Stimulated activated CD8-positive, alpha-beta memory T cell treated with anti-CD3 and anti-CD28 coated beads, Interleukin-2, amount 100 ng/mL, for 48 hours (primary cell): ENCODE measurements around the gene NCSTN.
A peak's percentile ranks its signal among the peaks of the same experiment; 100 is the strongest.

Experiments
- DNase-seq, 2 donors: peaks; one replicate each; pipeline ENCODE4 v3.0.0-alpha.2; 2020; ENCODE audit warnings: low read depth in 2 of 2

Gene NCSTN

DNA sequence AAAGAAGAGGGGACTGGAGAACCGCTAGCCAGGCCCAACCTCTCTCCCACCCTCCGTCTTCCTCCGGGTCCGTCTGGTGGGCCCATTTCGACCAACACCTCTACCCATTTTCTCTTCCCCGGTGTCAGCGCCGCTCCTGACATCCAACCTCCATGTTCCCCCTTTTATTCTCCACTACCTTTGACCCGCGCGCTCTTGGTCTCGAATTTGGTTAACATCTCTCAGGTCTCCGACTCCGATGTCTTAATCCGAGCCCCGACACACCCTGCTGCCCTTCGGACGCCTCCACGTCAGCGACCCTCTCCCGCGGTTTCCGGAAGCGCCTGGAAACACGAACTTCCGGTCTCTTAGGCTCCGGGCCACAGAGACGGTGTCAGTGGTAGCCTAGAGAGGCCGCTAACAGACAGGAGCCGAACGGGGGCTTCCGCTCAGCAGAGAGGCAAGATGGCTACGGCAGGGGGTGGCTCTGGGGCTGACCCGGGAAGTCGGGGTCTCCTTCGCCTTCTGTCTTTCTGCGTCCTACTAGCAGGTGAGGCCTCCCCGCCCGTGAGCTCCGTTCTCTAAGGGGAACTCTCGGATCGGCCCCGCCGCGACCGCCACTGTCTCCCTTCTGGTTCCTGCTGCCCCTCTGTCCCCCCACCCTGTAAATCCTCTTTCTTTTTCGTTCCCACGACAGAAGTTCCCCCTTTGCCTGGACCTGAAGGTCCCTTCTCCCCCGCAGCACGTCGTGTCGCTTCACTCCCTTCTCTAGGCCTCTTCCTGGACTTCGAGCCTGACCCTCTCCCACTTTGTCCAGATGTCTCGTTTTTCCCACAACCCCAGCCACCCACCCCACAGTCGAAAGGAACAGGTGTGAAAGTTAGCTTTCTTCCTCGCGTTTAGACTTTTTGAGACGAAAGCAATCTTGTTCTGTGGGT lies at the start of gene NCSTN, which contains the start of gene COPA:
NCSTN (plus strand) TSS at position 431 of the 917 bp plus-strand sequence; CDS start at position 445, 14 bp downstream.
COPA (minus strand) TSS at position 298 of the 917 bp plus-strand sequence; CDS start at position 218, 80 bp downstream.
- DNase-seq: peak; percentile 76 to 85

DNA sequence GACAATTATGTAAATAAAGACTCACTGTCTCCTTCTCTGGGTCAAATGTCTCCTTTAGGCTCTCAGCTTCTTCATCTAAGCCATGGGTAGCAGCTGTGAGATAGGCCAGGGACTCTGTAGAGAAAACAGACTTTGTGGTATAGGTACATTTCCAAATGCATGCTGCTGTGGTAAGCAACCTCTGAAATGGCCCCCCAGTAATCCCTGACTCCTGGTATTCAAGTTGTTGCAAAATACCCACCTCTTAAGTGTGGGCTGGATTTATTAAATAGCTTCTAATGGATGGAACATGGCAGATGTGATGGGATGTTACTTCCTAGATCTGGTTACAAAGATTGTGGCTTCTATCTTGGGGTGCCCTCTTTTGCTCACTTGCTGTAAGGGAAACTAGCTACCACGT lies 47.1 kb upstream of the NCSTN start:
- DNase-seq: no peak

DNA sequence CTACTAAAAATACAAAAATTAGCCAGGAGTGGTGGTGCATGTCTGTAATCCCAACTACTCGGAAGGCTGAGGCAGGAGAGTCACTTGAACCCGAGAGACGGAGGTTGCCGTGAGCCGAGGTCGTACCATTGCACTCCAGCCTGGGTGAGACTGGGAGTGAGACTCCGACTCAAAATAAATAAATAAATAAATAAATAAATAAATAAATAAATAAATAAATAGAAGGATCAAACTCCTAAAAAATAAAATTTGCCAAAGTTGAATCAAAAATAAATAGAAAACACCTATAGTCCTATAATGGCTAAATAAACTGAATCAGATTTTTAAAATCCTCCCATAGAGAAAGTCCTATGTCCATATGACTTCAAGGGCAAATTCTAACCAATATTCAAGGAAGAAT lies 43.0 kb upstream of the NCSTN start:
- no peak for DNase-seq

DNA sequence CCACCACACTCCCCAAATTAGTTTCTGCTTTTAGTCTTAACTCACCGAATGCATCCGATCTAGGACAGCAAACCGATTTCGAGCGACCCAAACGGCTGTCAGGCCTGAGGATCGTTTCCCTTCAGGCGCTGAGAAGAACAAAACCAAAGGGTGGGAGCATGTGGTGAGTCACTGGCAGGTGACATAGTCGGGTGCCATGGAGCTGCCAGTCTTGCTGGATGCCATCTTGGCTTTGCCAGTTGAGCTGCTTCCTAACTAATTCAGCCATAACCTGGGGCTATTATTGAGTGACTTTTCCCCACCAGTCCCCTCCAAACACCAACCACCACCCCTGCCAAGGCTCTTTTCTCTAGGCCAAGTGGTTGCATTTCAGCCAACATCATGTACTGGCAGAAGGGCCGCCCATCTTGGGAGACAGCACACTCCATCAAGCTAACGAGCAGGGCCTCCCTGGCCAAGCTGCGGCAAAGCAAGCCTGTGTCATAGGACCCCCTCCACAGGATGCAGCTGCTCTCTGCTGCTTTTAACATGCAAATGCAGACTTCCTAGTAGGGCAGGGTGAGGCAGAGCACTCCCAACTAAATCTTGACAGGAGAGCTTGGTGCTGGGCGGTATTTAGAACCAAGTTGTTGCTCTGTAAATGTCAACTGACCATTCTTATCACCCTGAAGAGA lies 35.9 kb upstream of the NCSTN start:
- DNase-seq: no peak

DNA sequence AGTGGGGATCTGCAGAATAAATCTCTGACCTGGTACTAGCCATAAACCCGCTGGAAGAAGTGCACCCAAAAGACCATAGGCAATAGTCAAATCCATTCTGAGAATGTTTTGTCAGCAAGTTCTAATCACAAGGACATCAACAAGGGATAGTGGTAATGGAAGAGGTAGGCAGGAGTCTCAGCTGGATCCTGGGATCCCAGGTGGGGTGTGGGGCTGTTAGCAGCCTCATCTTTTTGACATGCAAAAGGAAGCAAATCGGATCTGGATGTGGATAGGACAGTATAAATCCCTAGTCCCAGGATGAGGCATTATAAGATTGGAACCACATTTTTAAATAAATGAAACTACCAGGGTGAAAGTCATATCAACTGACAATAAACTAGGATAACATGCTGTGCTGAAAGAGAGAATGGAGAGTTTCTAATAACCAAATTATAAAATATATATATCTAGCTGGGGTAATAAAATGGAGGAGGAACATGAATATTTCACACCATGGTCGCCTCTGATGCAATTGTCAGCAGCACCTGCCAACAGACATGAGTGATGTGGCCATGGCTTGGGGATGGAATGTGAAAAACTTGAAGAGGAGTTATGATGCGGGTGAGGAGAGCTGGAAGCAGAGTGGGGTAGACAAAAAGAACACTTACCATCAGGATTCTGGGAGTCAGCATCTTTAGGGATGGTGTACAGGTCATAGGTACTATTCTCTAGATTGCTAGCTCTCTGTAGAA lies 34.6 kb upstream of the NCSTN start:
- DNase-seq: no peak

DNA sequence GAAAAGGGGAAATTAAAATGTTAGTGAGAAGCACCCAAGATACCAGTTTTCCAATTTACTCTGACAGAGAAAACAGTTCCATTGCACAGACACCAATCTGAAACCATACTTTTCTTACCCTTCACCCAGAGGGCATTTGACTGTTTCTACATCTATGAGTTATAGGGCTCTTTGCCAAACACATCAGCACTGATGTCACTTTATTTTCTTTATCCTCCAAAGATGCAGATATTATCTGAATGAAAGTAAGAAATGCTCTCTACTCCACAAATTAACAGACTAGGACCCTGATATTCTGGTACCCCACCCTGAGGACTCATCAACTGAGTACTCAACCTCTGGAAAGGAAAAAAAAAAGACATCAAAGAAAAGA lies 34.0 kb upstream of the NCSTN start:
- no peak for DNase-seq

DNA sequence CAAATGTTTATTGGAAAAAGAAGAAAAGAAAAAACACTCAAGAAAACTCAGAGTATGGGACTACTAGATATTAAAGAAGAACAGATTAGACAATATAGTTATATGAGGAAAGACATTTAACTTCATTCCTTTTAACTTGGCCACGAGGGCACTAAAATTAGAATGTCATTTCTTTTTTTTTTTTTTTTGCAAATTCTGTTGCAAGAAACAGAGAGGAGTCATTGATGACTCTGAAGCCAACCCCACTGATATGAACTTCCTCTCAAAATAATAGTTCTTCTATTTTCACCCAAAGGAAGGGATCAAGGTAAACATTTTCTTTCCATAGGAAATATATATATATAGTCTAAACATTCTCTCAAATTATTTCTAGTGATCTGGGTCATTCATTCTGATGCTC lies 33.6 kb upstream of the NCSTN start:
- DNase-seq: no peak

DNA sequence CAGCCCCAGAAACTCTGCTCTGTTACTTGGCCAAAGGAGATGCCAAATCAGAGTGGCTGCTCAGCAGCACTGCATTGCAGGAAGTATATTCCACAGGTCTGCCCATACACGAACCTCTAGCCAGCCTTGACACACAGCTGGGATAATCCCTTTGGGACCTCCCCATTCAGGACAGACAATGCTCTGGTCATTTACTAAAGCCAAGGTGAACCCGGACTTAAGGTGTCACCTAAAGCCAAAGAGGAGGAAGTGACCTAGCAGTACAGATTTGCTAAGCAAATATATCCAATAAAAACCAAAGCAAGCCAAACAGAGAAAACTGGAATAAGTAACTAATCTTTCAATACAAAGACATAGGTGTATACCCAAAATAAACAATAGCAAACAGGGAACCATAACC lies 27.8 kb upstream of the NCSTN start:
- DNase-seq: no peak

DNA sequence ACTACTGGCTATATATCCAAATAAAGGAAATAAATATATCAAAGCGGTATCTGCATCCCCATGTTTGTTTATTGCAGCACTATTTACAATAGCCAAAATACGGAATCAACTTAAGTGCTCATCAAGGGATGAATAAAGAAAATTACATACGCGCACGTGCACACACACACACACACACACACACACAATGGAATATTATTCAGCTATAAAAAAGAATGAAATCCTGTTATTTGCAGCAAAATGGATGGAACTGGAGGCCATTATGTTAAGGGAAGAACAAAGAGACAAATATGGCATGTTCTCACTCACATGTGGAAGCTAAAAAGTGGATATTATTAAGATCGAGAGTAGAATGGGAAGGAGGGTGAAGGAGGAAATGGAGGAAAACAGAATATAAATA lies 20.4 kb upstream of the NCSTN start:
- DNase-seq: no peak

DNA sequence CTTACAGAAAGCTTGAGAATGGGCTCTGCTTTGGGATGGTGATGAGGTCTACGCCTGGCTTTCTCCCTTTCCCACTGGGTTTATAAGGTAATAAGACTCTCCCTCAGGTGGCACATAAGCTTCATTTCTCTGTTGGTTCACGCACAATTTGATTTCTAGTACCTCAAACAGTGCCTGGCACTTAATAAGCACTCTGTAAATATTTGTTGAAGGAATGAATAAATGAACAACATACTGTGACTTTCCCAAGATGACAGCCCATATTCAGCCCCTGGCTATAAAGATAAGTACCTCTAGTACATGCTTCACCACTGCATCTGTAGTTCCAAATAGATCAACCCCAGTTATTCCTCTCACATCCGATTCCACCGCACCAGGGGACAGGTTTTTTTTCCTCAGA lies 17.9 kb upstream of the NCSTN start:
- DNase-seq: no peak

DNA sequence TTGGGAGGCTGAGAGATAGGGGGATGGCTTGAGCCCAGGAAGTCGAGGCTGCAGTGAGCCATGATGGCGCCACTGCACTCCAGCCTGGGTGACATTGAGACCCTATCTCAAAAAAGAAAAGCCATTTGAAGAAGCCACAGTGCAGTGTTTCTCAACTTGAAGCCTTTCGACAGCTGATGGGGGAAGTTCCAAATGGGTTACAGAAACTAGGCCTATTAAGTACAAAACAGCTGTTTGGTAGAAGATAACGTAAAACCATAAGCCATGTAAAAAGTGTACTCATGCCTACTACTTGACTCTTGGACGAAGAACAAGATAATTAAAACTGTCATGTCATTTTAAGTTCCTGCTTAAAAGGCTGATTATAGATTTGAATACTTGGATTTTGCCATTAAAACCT lies 16.8 kb upstream of the NCSTN start:
- DNase-seq: no peak

DNA sequence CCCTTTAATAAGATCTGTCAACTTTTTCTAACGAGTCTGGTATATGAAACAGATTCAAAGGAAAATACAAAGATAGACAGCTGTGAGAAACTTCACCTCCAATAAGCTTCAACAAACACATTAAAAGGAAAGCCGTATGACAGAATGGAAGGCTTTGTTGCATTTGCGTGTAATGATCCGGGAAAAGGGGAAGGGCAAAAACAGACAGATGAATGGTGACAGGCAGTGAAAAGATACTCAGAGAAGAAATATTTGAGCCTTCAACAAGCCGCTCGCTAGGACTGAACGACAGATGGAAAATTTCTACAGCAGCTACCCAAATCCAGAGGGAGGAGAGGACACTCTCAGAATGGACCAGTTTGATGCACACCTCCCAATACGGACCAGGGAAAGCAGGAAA lies 15.0 kb upstream of the NCSTN start:
- DNase-seq: no peak

DNA sequence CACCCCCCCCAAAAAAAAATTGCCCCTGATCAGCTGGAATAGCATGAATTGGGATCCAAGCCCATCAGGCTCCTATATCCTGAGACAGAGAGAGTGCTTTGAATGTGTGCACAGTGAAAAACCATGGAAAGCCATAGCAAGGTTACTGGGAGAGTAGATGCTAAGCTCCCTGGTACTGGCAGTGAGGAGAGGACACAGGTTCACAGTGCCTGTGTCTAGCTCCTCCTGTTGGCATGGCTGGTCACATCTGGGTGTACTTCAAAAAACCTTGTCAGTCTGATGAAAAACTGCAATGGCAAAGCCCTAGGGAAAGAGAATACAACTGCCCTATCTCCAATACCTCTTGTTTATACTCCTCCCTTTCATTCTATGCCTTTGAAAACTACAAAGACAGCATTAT lies 13.1 kb upstream of the NCSTN start:
- DNase-seq: no peak

DNA sequence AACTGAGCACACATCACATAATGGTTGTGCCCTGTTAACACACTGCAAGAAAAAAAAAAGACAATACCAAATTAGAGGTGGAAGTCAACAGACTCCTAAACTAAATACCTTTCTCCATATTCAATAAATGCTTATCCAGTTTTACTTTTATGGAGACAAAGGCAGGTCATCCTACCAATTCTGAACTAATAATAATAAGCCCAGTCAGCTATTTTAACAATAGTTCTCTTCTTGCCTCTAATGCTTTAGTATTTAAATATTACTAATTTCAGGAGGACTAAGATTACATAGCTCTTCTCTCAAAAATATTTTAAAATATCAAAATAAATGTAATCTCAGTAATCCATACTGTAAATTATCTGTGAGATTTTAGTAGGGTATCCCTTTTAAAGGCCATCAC lies 10.7 kb upstream of the NCSTN start:
- no peak for DNase-seq

DNA sequence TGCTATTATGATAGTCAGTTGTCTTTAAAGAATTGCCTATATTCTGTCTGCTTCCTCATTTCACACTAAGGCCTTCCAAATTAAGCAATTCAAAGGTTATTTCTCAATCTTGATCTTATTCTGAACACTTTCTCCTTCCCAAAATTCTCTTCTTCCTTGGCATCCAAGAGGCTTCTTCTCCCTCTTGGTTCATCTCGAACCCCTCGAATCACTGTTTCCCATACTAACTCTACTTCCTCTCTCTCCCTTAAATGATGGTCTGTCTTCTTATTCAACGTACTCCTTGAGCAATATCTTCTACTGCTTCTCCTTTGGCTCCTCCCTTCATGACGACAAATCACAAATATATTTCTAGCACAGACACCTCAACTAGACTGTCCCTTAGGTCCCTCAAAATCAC lies 4.6 kb upstream of the NCSTN start:
- DNase-seq: no peak

DNA sequence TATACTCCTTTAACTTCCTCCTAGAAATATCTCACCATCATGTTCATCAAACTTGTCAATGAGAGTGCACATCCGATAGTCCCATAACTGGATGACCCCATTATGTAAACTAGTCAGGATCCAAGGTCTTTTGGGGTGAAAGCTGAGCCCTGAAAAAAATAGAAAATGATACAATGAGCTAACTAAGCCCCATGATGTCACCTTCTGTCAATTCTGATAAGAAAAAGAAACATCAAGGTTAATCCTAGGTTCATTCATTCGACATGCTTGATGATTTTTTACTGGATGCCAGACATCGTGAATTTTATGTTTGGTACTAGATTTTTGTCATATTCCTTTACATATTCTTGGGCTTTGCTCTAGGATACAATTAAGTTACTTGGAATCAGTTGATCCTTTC lies 3.0 kb upstream of the NCSTN start:
- no peak for DNase-seq

DNA sequence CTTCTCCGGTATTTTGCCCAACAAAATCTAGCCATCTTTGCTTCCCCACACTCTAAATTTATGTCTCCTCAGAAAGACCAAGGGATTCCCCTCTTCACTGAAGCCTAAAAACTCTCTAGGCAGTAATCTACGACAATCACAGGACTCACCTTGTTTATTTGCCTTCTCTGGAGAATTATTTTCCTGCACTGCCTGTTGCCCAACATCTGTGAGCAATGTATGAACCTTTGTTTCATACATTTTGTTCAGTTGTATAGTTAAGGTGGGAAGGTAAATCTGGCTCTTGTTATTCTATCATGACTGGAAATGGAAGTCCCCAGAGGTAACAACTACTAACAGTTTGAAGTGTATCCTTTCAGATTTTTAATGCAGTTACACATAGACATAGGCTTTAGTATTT lies 2.3 kb upstream of the NCSTN start:
- DNase-seq: no peak

DNA sequence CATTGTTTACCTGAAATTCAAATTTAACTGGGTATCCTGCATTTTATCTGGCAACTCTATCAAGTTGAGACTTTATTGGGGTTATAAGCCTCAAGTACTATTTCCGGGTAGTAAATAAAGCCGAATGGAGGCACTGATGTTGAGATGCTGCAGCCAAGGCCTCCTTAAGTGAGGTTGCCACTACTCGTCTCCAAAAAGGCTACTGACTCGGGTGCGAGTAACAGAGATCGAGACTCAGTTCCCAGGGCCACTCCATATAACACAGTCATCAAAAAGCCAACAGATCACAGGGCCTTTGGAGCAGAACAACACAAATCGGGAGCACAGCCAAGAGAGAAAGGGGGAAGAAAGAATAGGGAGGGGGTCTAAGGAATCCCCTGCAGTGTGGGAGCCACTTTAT lies 657 bp upstream of the NCSTN start:
- DNase-seq: no peak

DNA sequence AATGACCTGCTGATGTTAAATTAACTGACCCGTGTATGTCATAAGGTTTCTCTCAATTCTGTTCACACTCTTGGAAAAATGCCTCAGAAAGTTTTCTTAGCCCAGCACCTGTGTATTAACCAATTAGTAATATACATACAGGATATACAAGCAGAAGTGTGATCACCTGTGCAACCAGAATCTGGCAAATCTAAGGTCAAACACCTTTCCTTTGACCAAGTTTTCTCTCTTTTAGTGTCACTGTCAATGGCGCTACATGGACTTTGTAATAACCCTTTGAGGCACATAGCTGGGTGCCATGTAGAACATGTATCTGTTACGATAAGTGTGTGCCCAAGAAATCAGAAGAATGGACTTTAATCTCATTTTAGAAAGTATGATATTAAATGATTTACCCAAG lies 1.1 kb downstream of the NCSTN start:
- DNase-seq: no peak

DNA sequence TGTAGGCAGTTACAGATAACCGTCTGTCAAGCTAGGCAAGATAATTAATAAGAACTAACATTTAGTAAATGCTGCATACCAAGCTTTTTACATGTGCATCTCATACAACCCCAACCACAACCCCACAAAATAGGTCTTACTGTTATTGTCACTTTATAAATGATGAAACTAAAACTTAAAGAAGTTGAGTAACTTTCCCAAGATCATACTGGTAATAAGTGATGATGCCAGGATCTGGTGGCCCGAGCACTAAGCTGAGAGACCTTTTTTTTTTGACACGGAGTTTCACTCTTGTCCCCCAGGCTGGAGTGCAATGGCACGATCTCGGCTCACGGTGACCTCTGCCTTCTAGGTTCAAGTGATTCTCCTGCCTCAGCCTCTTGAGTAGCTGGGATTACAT lies 1.8 kb downstream of the NCSTN start:
- DNase-seq: no peak

DNA sequence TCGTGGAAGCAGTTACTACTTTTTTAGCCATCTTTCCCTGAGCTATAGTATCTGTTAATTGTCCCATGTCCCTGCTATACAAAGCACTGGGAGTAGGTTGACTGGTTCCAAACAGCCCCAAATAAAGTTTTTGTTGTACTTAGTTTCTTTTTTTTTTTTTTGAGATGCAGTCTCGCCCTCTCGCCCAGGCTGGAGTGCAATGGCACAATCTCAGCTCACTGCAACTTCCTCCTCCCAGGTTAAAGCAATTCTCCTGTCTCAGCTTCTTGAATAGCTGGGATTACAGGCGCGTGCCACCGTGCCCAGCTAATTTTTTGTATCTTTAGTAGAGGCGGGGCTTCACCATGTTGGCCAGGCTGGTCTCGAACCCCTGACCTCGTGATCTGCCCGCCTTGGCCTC lies 3.3 kb downstream of the NCSTN start:
- no peak for DNase-seq

DNA sequence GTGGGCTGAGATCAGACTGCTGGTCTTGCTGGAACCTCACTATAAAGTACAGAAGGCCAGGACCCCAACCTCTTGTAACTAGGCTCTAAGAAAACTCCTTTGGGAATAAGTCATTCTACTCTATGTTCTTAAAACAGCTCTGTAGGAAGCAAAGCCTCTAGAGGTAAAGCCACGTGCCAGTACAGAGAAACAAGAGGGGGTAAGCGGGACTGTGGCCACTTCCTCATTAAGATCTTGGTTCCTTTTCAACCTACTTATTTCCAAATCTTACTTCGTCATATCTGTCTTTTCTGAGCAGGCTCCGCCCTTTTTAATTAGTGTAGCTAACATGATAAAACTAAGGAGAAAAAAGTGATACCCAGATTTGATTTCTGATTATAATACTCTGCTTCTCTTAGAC lies 3.8 kb downstream of the NCSTN start:
- DNase-seq: no peak

DNA sequence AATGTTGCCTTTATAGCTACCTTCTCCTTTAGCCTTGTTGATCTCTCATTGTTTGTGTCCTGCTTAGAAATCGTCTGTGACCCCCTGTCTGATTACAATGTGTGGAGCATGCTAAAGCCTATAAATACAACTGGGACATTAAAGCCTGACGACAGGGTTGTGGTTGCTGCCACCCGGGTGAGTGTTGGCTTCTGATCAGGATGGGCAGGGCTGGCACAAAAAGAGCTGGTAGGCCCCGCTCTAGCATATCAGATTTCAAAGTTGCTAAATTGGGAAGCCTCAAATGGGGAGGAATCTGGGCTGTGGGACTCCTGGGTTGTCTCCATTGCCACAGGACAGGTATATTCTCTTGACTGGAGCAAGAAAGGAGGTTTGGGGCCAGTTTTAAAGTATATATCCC lies 8.4 kb downstream of the NCSTN start:
- no peak for DNase-seq
